ENCODE data around the gene TBKBP1. TPM values are rescaled to one million over a fixed set of nuclear protein-coding genes. Genes with fewer than 3 reads are reported as not detected.
A peak's percentile ranks its signal among the peaks of the same experiment; 100 is the strongest.

The TBKBP1 gene
- total RNA-seq, 4 donors from 2014 or later = 3.1 to 12.7 (median 7.9) TPM

DNA sequence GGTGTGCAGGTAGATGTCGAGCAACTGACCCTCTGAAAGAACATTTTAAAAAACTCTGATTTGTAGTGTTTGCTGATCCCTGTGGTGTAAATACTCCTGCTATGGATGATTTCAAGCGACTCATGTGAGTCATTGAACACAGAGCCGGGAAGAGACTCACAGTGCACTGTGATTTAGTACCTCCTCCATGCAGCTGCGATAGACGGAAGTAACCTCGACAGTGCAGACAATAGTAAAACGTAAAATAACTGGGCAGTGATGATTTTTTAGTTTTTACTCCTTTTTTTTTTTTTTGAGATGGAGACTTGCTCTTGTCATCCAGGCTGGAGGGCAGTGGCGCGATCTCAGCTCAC is 47.8 kb downstream of the TBKBP1 start:
- DNase-seq = no peak
- H3K4me1 ChIP-seq = peaks cover 0 to 5% (median 0%) of the 10 kb centered on the region in 3 donors
- no peak overlapping the region for H3K27ac ChIP-seq
- no peak for TF ChIP-seq CTCF (IDR thresholded peaks at IDR 0.05)
- no peak for TF ChIP-seq POLR2A (IDR thresholded peaks at IDR 0.05)
- intact Hi-C loops (cut with DNase I) = no loop called here
- H3K4me3 ChIP-seq = no peak overlapping the region
- H3K9me3 ChIP-seq = no peaks in the 10 kb centered on the region
- 69 to 75% methylated on average over 9 of the region's 9 CpGs for WGBS, 2 donors
- H3K36me3 ChIP-seq = no peaks in the 10 kb centered on the region
- peaks cover 0 to 81% (median 5%) of the 10 kb centered on the region in 4 donors for H3K27me3 ChIP-seq

DNA sequence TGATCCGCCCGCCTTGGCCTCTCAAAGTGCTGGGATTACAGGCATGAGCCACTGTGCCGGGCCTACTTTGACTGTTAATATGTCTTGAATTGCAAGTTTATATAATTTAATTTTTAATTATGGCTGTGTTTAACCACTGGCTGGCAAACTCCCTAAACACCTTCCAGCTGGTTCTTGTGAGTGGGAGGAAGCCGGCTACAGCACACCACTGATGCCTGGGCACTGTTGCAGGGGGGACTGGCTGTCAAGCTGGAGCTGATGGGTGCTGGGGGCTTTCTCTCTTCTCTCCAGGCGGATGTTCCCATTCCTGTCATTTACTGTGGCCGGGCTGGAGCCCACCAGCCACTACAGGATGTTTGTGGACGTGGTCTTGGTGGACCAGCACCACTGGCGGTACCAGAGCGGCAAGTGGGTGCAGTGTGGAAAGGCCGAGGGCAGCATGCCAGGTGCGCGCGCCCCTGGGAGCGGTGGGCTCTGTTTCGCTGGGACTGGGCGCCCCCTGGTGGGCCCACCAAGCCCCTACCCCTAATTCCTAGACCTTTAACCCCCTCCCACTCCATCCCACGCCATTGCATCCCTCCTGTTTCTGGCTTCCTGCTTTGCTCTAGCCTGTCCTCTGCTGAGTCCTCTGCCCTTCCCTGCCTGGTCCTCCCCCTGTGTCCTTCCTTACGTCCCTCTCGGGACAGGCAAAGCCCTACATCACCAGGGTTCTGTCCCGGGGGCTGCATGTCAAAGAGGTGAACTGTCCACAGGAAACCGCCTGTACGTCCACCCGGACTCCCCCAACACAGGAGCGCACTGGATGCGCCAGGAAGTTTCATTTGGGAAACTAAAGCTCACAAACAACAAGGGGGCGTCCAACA is 48.6 kb downstream of the TBKBP1 start:
- TF ChIP-seq POLR2A (IDR thresholded peaks at IDR 0.05) = no peak
- TF ChIP-seq CTCF (IDR thresholded peaks at IDR 0.05) = peak in 2 of 6 experiments; percentile 11 to 21
- Histone ChIP-seq H3K27ac (no peak overlapping the region), H3K27me3 (peaks cover 0 to 85% (median 5%) of the 10 kb centered on the region in 4 donors), H3K36me3 (no peaks in the 10 kb centered on the region), H3K4me3 (no peak overlapping the region), H3K4me1 (peaks cover 0 to 5% (median 0%) of the 10 kb centered on the region in 3 donors), H3K9me3 (no peaks in the 10 kb centered on the region)
- 38 to 42% methylated on average over 11 to 19 of the region's 26 CpGs for WGBS, 2 donors
- no peak for DNase-seq
- intact Hi-C loops (cut with DNase I) = no loop called here

DNA sequence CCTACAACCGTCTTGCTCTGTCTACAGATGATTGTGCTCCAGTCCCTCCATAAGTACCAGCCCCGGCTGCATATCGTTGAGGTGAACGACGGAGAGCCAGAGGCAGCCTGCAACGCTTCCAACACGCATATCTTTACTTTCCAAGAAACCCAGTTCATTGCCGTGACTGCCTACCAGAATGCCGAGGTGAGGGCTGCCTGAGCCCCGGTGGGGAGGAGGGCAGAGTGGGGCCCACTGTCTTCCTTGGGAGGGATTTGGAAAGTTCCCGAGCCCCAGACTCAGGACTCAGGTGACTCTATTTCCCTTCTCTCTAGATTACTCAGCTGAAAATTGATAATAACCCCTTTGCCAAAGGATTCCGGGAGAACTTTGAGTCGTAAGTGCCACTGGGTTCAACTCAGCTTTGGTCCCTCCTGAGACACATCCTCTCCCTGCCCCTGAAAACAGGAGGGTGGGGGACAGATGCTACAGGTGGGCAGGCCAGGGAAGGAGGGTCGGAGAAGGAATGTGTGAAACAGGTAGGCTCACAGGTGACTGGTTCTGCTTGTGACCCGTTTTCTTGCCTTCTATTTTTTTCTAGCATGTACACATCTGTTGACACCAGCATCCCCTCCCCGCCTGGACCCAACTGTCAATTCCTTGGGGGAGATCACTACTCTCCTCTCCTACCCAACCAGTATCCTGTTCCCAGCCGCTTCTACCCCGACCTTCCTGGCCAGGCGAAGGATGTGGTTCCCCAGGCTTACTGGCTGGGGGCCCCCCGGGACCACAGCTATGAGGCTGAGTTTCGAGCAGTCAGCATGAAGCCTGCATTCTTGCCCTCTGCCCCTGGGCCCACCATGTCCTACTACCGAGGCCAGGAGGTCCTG is 50.4 kb downstream of the TBKBP1 start:
- DNase-seq = no peak
- intact Hi-C loops (cut with DNase I) = no loop called here
- Histone ChIP-seq H3K9me3 (no peaks in the 10 kb centered on the region), H3K27ac (no peak overlapping the region), H3K4me1 (peaks cover 0 to 5% (median 0%) of the 10 kb centered on the region in 3 donors), H3K4me3 (no peak overlapping the region), H3K36me3 (no peaks in the 10 kb centered on the region), H3K27me3 (peaks cover 0 to 82% (median 5%) of the 10 kb centered on the region in 4 donors)
- 48 to 71% methylated on average over 13 to 14 of the region's 22 CpGs for WGBS, 2 donors
- TF ChIP-seq POLR2A (IDR thresholded peaks at IDR 0.05) (no peak), CTCF (IDR thresholded peaks at IDR 0.05) (no peak)

GRCh38 chr17:47745037-47745380 is 51.0 kb downstream of the TBKBP1 start:
- DNase-seq = no peak
- peaks cover 0 to 87% (median 5%) of the 10 kb centered on the region in 4 donors for H3K27me3 ChIP-seq
- intact Hi-C loops (cut with DNase I) = no loop called here
- H3K27ac ChIP-seq = no peak overlapping the region
- H3K4me1 ChIP-seq = peaks cover 0 to 5% (median 0%) of the 10 kb centered on the region in 3 donors
- H3K36me3 ChIP-seq = no peaks in the 10 kb centered on the region
- H3K9me3 ChIP-seq = no peaks in the 10 kb centered on the region
- WGBS, 2 donors = 59 to 64% methylated on average over 4 to 5 of the region's 10 CpGs
- no peak overlapping the region for H3K4me3 ChIP-seq
- TF ChIP-seq POLR2A (IDR thresholded peaks at IDR 0.05) (no peak), CTCF (IDR thresholded peaks at IDR 0.05) (no peak)

DNA sequence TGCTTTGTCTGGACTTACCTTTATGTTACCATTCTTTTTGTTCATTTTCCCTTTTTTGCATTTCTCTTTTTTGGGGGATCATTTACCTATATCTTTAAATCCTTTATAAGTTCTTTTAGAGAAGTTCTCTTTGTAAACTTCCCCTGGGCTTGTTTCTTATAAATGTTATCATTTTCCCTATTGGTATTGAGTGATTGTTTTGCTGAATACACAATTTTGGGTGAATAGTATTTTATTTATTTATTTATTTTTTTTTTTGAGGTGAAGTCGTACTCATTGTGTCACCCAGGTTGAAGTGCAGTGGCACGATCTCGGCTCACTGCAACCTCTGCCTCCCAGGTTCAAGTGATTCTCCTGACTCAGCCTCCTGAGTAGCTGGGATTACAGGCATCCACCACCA is 57.5 kb downstream of the TBKBP1 start:
- intact Hi-C loops (cut with DNase I) = no loop called here
- 74 to 86% methylated on average over 3 of the region's 3 CpGs for WGBS, 2 donors
- Histone ChIP-seq H3K4me1 (no peaks in the 10 kb centered on the region), H3K4me3 (no peak overlapping the region), H3K27me3 (peaks cover 0 to 84% (median 0%) of the 10 kb centered on the region in 4 donors), H3K36me3 (no peaks in the 10 kb centered on the region), H3K9me3 (peaks cover 0 to 11% (median 0%) of the 10 kb centered on the region in 3 donors), H3K27ac (no peak overlapping the region)
- DNase-seq = no peak
- TF ChIP-seq CTCF (IDR thresholded peaks at IDR 0.05) = no peak
- no peak for TF ChIP-seq POLR2A (IDR thresholded peaks at IDR 0.05)

Data from esophagus squamous epithelium (tissue), 5 donors.